ENCODE measurements around the gene SEC16B.

DNA sequence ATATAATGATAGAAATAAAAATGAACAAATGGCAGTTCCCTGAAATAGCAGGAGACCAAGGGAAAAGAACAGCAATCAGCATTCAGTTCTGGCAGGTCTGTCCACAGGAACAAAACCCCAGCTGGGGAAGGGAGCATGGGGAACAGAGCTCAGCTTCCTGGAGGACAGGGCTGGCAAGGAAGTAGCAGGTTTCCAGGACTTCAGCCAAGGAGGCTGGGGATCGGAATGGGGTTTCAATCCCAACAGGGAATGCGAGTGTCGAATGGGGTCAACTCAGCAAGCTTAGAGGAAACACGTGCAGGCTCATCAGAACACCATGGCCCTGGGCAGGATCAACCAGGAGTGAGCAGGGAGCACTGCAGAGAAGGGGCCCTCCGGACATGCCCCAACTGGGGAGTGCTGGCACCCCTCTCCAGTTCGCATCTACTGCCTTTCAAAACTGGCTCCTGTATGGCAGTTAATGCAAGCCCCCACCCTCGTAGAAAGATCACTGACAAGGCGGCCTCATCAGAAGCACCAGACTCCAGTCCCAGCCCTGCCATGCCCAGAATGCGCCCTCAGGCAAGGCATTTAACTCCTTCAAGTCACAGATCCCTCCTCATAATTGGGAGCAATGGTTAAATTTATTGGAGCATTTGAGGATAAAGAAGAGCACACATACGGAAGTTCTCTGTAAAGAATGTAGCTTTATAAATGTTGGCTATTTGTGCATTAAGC, 72.4 kb downstream of the SEC16B start:
- TF ChIP-seq ARNTL (CRISPR knock-in tag; IDR thresholded peaks at IDR 0.05; ENCODE audit: borderline replicate concordance, low read depth) (no peak), ZFP30 (CRISPR knock-in tag; IDR thresholded peaks at IDR 0.05) (no peak)
